Effector memory CD8-positive, alpha-beta T cell (primary cell): ENCODE measurements around the gene BEND2.

Experiments used
- ATAC-seq: fragments of 150-1000 bp; cut with Tn5 transposase; replicated peaks from 2 replicates; pipeline ENCODE4 v1.10.0; 2021; ENCODE audit warnings: mild to moderate bottlenecking, moderate library complexity
- DNase-seq, 3 experiments: peaks; one replicate each; pipeline ENCODE4 v3.0.0; 2021
- H3K27ac Mint-ChIP-seq, 2 donors: one replicate each; pipeline ENCODE4 v1.8.0; 2022; ENCODE audit warnings: mild to moderate bottlenecking in 2 of 2, mixed read lengths in 2 of 2, moderate library complexity in 2 of 2
- H3K27me3 Mint-ChIP-seq, 2 donors: one replicate each; pipeline ENCODE4 v1.8.0; 2022; ENCODE audit warnings: mixed read lengths in 2 of 2
- H3K36me3 Mint-ChIP-seq: one replicate; pipeline ENCODE4 v1.8.0; 2022; ENCODE audit warnings: mild to moderate bottlenecking, moderate library complexity, mixed read lengths; ENCODE audit not compliant: insufficient read depth
- H3K4me1 Mint-ChIP-seq, 2 donors: one replicate each; pipeline ENCODE4 v1.8.0; 2022; ENCODE audit warnings: low read depth in 2 of 2, mixed read lengths in 2 of 2
- H3K4me3 Mint-ChIP-seq, 2 donors: one replicate each; pipeline ENCODE4 v1.8.0; 2022; ENCODE audit warnings: mild to moderate bottlenecking in 2 of 2, mixed read lengths in 2 of 2, moderate library complexity in 2 of 2
- H3K9me3 Mint-ChIP-seq, 2 donors: one replicate each; pipeline ENCODE4 v1.8.0; 2022; ENCODE audit warnings: mixed read lengths in 2 of 2

The BEND2 gene

DNA sequence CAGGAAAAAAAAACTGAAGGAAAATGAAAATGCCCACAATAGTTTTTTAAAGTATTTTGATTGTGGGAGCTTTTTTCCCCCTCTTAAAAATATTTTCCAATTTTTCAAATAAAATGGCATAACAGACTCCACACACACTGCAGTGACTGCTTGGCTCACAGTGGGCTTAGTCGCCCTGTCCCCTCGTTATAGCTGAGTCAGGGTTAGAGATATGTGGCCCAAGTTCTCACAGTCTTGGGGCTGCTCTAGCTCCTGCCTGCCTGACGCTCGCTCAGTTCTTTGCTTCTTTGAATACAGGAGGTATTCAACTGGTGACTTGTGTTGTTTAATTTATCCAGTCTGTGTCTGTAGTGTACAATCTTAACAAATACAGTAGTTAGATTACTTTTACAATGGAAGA is 47.7 kb downstream of the BEND2 start:
- Mint-ChIP-seq H3K4me3 (no peak overlapping the region), H3K27ac (no peak overlapping the region), H3K36me3 (no peaks in the 10 kb centered on the region), H3K9me3 (peaks cover 0 to 2% of the 10 kb centered on the region in 2 donors), H3K4me1 (no peaks in the 10 kb centered on the region), H3K27me3 (no peaks in the 10 kb centered on the region)
- ATAC-seq (no peak), DNase-seq (no peak)

DNA sequence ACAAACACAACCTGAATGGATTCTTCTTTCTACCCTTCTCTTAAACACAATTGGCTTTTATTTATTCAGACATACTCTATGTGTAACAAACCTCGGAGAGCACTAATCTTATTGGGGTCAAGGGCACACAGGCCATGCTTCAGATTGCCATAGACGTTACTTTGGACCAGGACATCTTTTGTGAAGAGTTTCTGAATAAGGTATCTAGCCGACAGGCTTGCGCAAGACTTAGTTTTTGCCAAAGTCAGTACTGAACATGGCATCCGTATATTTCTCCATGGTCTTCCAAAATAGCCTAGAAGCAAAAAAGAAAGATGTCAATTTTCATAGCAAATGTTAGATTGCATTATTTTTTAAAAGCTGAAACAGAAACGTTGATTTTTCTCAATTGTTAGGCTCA is 49.8 kb downstream of the BEND2 start:
- ATAC-seq, result no peak
- no peak for DNase-seq
- Mint-ChIP-seq H3K36me3 (no peaks in the 10 kb centered on the region), H3K4me3 (no peak overlapping the region), H3K27ac (no peak overlapping the region), H3K27me3 (no peaks in the 10 kb centered on the region), H3K9me3 (no peaks in the 10 kb centered on the region), H3K4me1 (no peaks in the 10 kb centered on the region)

DNA sequence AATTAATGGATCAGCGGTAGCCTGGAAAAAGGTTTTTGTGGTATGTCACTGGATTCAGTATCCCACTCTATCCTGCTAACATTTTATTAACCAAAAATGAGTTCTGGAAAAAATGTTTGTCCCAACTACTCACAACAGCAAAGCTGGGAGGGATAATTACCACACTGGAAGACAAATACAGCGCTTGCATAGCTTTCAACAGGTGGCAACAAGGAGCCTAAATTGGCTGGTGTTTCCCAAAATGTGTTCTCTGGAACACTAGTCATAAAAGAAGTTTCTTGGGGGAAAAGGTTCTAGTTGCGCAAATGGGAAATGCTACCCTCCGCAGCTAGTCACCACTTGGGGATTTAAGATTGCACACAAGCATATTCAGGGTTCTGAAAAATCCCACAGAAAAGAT is 54.6 kb downstream of the BEND2 start:
- no peak overlapping the region for H3K27ac Mint-ChIP-seq
- H3K4me1 Mint-ChIP-seq, result no peaks in the 10 kb centered on the region
- no peak for ATAC-seq

DNA sequence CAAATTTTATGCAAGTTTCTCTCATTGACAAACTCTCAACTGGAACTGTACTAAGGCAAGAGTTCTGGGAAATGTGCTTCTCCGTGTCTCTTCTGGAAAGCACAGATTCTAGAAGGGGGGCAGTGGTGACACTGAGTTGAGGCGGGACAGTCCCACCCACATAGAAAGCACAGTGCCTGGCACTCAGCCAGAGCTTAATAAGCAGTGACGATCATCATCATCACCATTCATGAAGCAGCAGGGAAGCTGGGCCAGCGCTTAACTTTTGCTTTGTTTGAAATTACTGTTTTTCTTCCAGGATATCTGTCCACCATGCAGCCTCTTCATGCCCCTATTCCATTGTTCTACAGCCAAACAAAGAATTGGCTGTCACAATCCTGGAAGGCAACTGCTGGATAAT is 60.3 kb downstream of the BEND2 start:
- Mint-ChIP-seq H3K27ac (no peak overlapping the region), H3K27me3 (no peaks in the 10 kb centered on the region), H3K4me3 (no peak overlapping the region), H3K9me3 (no peaks in the 10 kb centered on the region), H3K4me1 (no peaks in the 10 kb centered on the region), H3K36me3 (no peaks in the 10 kb centered on the region)
- ATAC-seq, result no peak
- DNase-seq, result no peak

More for the DNA sequence above, 54.6 kb downstream of the BEND2 start:
- no peaks in the 10 kb centered on the region for H3K9me3 Mint-ChIP-seq
- H3K4me3 Mint-ChIP-seq, result no peak overlapping the region
- no peaks in the 10 kb centered on the region for H3K36me3 Mint-ChIP-seq
- no peaks in the 10 kb centered on the region for H3K27me3 Mint-ChIP-seq
- no peak for DNase-seq

DNA sequence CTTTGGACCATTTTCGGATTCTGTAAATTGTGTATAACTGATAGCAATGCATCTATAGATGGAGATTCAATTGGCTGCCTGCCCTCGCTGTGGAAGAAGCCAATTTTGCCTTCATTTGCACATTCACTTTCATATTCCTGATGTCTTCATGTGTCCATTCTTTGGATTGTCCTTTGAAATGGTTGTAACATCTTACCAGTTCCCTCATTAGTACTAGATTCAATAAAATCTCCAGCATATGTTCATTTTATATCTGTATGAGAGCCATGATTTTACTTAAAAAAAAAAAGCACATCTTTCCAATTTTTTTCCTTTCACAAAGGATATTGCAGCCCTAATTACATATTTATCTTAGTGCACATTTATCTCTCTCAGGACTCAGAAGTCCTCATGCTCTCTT is 61.7 kb downstream of the BEND2 start:
- Mint-ChIP-seq H3K27me3 (no peaks in the 10 kb centered on the region), H3K4me3 (no peak overlapping the region), H3K27ac (no peak overlapping the region), H3K9me3 (no peaks in the 10 kb centered on the region), H3K4me1 (no peaks in the 10 kb centered on the region), H3K36me3 (no peaks in the 10 kb centered on the region)
- ATAC-seq (no peak), DNase-seq (no peak)

DNA sequence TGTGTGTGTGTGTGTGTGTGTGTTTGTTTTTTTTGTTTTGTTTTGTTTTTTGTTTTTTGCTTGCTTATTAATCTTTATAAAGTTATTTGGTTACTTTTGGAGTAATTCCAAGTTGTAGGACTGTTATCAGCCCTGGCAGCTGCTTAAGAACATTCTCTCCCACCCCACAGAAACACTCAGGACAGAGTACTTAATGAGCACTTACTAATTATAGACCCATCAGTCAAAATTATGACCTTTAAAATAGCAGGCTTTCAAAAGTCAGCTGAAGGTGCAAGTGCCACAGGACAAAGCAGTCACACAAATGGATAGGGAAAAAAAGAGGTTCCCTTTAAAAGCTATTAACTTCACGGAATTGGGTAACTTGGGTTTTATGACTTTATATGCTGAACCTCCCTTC is 69.0 kb downstream of the BEND2 start:
- no peak overlapping the region for H3K4me3 Mint-ChIP-seq

DNA sequence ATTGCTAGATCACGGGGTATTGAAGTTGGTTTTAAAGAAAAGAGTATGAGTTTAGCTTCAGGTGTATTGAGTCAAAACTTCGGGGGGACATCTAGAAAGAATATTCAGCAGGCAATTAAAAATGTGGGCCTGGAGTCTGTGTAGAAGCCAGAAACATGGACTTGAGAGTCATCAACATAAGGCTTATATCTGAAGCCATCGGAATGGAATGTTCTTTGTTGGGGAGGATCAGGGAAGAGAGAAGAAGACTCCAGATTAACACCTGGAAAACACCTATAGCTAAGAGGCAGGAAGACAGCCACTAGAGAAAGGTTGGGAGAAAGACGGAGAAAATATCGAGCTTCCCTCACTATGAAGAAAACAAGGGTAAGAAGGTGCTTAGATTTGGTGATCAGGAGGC is 69.5 kb downstream of the BEND2 start:
- no peaks in the 10 kb centered on the region for H3K36me3 Mint-ChIP-seq
- no peak for DNase-seq
- ATAC-seq, result no peak
- no peaks in the 10 kb centered on the region for H3K4me1 Mint-ChIP-seq
- H3K27me3 Mint-ChIP-seq, result peaks cover 0 to 8% of the 10 kb centered on the region in 2 donors
- no peaks in the 10 kb centered on the region for H3K9me3 Mint-ChIP-seq
- H3K4me3 Mint-ChIP-seq, result no peak overlapping the region
- H3K27ac Mint-ChIP-seq, result no peak overlapping the region

More for the DNA sequence above, 69.0 kb downstream of the BEND2 start:
- no peaks in the 10 kb centered on the region for H3K9me3 Mint-ChIP-seq
- H3K27ac Mint-ChIP-seq, result no peak overlapping the region
- peaks cover 0 to 8% of the 10 kb centered on the region in 2 donors for H3K27me3 Mint-ChIP-seq
- DNase-seq, result no peak
- no peaks in the 10 kb centered on the region for H3K36me3 Mint-ChIP-seq
- no peak for ATAC-seq
- no peaks in the 10 kb centered on the region for H3K4me1 Mint-ChIP-seq

DNA sequence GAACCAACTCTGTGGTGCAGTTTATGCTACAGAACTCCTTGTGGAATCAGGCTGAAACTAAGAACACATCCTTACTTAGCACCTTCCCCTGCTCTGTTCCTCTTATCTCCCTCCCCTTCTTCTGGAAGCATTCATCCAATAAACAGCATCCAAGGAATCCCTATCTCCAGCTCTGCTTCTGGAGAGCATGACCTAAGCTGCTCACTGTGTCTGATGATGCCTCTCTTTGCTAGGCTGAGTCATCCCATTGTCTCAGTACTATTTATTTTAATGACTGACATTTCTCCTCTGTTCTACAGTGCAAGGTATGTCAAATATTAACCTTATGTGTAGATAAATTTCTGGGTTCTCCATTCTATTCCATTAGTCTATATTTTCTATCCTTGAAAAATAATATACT is 71.2 kb downstream of the BEND2 start:
- DNase-seq (no peak), ATAC-seq (no peak)
- Mint-ChIP-seq H3K4me1 (no peaks in the 10 kb centered on the region), H3K4me3 (no peak overlapping the region), H3K27ac (no peak overlapping the region), H3K27me3 (peaks cover 0 to 8% of the 10 kb centered on the region in 2 donors), H3K9me3 (no peaks in the 10 kb centered on the region), H3K36me3 (no peaks in the 10 kb centered on the region)

DNA sequence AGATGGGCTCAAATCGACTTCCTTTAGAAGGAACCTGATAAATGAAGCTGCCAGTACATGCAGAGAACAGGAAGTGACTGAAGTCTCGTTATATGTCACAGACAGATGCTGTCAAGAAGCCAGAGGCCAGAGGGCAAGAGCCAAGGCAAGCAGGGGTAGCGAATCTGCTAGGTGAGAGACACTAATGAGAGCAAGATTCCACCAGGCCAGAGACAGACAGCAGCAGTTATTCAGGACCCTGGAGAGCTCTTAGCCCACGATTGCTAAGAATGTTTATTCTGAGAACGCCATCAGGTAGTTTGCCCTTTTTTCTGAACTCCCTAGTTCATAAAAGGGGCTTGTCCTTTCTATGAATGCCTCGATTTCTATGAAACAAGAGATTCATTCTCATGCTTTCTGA is 73.7 kb downstream of the BEND2 start:
- no peaks in the 10 kb centered on the region for H3K36me3 Mint-ChIP-seq
- H3K27ac Mint-ChIP-seq, result no peak overlapping the region
- no peaks in the 10 kb centered on the region for H3K9me3 Mint-ChIP-seq
- H3K4me3 Mint-ChIP-seq, result no peak overlapping the region
- no peak for ATAC-seq
- no peak for DNase-seq
- no peaks in the 10 kb centered on the region for H3K4me1 Mint-ChIP-seq
- peaks cover 0 to 8% of the 10 kb centered on the region in 2 donors for H3K27me3 Mint-ChIP-seq

DNA sequence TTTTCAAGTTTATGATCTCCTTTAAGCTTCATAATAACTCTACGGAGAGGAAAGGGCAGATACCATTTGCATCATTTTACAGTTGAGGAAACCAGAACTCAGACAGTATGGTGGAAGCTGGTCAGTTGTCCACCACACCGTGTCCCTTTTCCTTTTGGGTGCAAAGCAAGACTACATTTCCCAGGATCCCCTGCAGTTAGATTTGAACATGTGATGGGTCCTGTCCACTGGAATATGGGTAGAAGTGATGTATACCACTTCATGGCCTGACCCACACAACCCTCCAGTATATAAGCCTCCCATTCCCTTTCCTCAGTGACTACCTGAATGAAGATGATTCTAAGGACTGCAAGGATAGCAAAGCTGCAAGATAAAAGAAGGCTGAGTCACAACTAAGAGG is 74.7 kb downstream of the BEND2 start:
- DNase-seq, result no peak
- no peaks in the 10 kb centered on the region for H3K36me3 Mint-ChIP-seq
- no peaks in the 10 kb centered on the region for H3K4me1 Mint-ChIP-seq
- peaks cover 0 to under 1% of the 10 kb centered on the region in 2 donors for H3K27me3 Mint-ChIP-seq
- H3K4me3 Mint-ChIP-seq, result no peak overlapping the region
- no peak for ATAC-seq
- H3K27ac Mint-ChIP-seq, result no peak overlapping the region
- peaks cover 0 to 2% of the 10 kb centered on the region in 2 donors for H3K9me3 Mint-ChIP-seq

DNA sequence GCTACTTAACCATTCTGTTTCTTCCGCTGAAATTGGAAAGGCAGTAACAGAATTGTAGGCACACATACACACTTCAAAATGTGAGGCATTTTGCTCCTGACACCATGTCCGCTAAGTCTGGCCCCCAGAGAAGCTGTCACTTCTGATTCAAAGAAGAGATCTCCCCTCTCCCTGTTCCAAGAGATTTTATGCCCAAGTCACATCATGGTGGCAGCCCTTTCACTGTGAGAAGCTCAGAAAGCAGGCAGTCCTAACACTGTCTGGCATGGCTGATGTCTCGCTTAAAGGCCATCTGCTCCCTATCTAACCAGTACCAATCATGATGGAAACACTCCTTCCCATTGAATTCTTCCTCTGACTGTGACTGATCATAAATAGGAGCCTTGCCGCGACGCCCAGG is 83.9 kb downstream of the BEND2 start:
- no peak overlapping the region for H3K4me3 Mint-ChIP-seq
- no peaks in the 10 kb centered on the region for H3K4me1 Mint-ChIP-seq
- H3K27me3 Mint-ChIP-seq, result no peaks in the 10 kb centered on the region
- no peak for DNase-seq
- H3K36me3 Mint-ChIP-seq, result no peaks in the 10 kb centered on the region
- ATAC-seq, result no peak
- peaks cover 0 to 2% of the 10 kb centered on the region in 2 donors for H3K9me3 Mint-ChIP-seq
- no peak overlapping the region for H3K27ac Mint-ChIP-seq

DNA sequence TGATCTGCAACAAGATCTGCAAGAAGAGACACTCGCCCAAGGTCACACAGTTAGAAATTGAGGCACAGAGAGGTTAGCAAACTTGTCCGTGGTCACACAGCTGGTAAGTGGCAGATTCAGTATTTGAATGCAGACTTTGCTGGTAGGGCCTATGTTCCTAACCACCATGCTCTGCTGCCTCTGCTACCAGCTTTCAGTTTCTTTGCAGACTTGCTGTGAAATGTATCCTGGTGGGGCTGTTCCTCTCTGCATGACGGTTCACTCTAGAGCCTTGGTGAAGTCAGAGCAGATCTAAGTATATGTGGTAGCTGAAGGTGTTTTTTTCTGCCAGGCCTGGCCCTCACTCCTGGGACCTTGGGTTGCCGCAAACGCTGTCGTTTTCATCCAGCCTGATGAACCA is 87.1 kb downstream of the BEND2 start:
- Mint-ChIP-seq H3K27me3 (no peaks in the 10 kb centered on the region), H3K4me3 (no peak overlapping the region)

DNA sequence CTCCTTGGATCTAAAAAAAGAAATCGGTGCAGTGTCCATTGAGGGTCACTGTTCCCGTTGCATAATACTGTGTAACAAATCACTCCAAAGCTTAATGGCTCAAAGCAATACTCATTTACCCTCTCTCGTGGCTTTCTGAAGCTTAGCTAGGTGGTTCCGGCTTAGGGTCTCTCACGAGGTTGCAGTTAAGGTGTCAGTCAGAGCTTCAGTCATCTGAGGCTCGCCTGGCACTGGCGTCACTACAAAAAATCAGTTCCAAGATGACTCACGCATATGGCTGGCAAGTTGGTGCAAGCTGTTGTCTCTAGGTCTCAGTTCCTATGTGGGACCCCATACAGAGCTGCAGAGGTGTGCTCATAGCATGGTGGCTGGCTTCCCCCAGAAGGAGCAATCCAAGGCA is 91.0 kb downstream of the BEND2 start:
- Mint-ChIP-seq H3K27ac (no peak overlapping the region), H3K36me3 (no peaks in the 10 kb centered on the region), H3K9me3 (peaks cover 0 to 2% of the 10 kb centered on the region in 2 donors), H3K27me3 (no peaks in the 10 kb centered on the region), H3K4me1 (no peaks in the 10 kb centered on the region), H3K4me3 (no peak overlapping the region)
- ATAC-seq, result no peak
- DNase-seq, result no peak

More for the DNA sequence above, 87.1 kb downstream of the BEND2 start:
- H3K36me3 Mint-ChIP-seq, result no peaks in the 10 kb centered on the region
- DNase-seq (no peak), ATAC-seq (no peak)
- H3K9me3 Mint-ChIP-seq, result no peaks in the 10 kb centered on the region
- no peak overlapping the region for H3K27ac Mint-ChIP-seq
- no peaks in the 10 kb centered on the region for H3K4me1 Mint-ChIP-seq

DNA sequence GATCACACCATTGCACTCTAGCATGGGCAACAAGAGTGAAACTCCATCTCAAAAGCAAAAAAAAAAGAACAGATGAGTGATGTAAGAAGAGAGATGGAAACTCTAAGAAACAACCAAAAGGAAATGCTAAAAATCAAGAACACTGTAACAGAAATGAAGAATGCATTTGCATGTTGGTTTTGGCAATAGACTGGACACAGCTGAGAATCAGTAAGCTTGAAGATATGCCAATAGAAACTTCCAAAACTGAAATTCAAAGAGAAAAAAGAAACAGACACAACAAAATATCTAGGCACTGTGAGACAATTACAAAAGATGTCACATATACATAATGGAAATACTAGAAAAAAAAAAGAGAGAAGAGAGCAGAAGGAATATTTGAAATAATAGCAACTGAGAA is 93.7 kb downstream of the BEND2 start:
- H3K36me3 Mint-ChIP-seq, result no peaks in the 10 kb centered on the region
- no peak overlapping the region for H3K4me3 Mint-ChIP-seq
- DNase-seq, result no peak
- H3K4me1 Mint-ChIP-seq, result no peaks in the 10 kb centered on the region
- H3K27me3 Mint-ChIP-seq, result no peaks in the 10 kb centered on the region
- no peak for ATAC-seq
- H3K9me3 Mint-ChIP-seq, result peaks cover 0 to 2% of the 10 kb centered on the region in 2 donors
- H3K27ac Mint-ChIP-seq, result no peak overlapping the region

DNA sequence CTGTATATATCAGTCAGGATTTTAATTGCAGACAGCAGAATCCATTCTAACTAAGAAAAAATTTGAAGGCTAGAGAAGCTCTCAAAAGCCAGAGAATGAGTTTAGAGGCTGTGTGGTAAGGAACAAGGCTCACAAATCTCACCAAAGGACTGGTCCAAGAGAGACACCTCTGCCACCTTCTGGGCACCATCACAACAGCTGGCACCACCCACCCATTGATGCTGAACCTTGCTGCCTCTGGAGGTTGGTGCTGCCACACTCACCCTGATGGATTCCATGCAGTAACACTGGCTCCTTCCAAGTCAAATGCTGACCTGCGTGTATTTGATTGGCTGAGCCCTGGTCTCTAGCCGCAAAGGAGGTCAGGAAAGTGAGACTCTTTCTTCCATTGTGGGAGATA is 100.8 kb downstream of the BEND2 start:
- no peaks in the 10 kb centered on the region for H3K9me3 Mint-ChIP-seq
- no peaks in the 10 kb centered on the region for H3K4me1 Mint-ChIP-seq
- ATAC-seq, result no peak
- no peak for DNase-seq
- H3K36me3 Mint-ChIP-seq, result no peaks in the 10 kb centered on the region
- H3K27ac Mint-ChIP-seq, result no peak overlapping the region
- no peak overlapping the region for H3K4me3 Mint-ChIP-seq
- H3K27me3 Mint-ChIP-seq, result no peaks in the 10 kb centered on the region
